Mesendoderm (in vitro differentiated cells): Measurements from ENCODE around the gene TSC2.
"Not testable (repeated sequence)": the region's sequence is repeated elsewhere in the genome, so short reads cannot be mapped to it uniquely, and the experiment has no call there.

Experiments used
- DNase-seq: peaks from one replicate; pipeline ENCODE4 v3.0.0; 2013
- H2AK5ac ChIP-seq: 2 replicates; pipeline ENCODE4 v1.6.1; 2013; ENCODE audit warnings: low read length, inconsistent platforms
- H2BK120ac ChIP-seq: 2 replicates; pipeline ENCODE4 v1.6.1; 2013; ENCODE audit warnings: low read depth, mild to moderate bottlenecking, low read length, moderate library complexity, mixed read lengths
- H2BK15ac ChIP-seq: replicated peaks from 2 replicates; pipeline ENCODE4 v1.6.1; 2013; ENCODE audit warnings: low read depth, mild to moderate bottlenecking, moderate library complexity
- H2BK5ac ChIP-seq: 2 replicates; pipeline ENCODE4 v1.6.1; 2013; ENCODE audit warnings: low read length, inconsistent platforms
- H3K18ac ChIP-seq: 2 replicates; pipeline ENCODE4 v1.6.1; 2013; ENCODE audit warnings: mild to moderate bottlenecking, low read length, mixed read lengths
- H3K23ac ChIP-seq: one replicate; pipeline ENCODE4 v1.6.1; 2013; ENCODE audit warnings: low read length
- H3K27ac ChIP-seq: 2 replicates; pipeline ENCODE4 v1.5.1; 2013; ENCODE audit warnings: low read depth, mild to moderate bottlenecking, inconsistent platforms, low read length, moderate library complexity
- H3K27me3 ChIP-seq: 2 replicates; pipeline ENCODE4 v1.6.1; 2013; ENCODE audit warnings: low read length, control low read depth, mild to moderate bottlenecking, inconsistent platforms; ENCODE audit not compliant: insufficient read depth, poor library complexity
- H3K36me3 ChIP-seq: 2 replicates; pipeline ENCODE4 v1.6.1; 2013; ENCODE audit warnings: low read length, inconsistent platforms; ENCODE audit not compliant: control insufficient read depth, insufficient read depth
- H3K4ac ChIP-seq: one replicate; pipeline ENCODE4 v1.6.1; 2013; ENCODE audit warnings: low read depth, mild to moderate bottlenecking, low read length, moderate library complexity
- H3K4me1 ChIP-seq: 2 replicates; pipeline ENCODE4 v1.6.1; 2013; ENCODE audit warnings: low read depth, low read length, inconsistent platforms; ENCODE audit not compliant: control insufficient read depth
- H3K4me2 ChIP-seq: 2 replicates; pipeline ENCODE4 v1.6.1; 2013; ENCODE audit warnings: low read length
- H3K4me3 ChIP-seq: 2 replicates; pipeline ENCODE4 v1.5.1; 2013; ENCODE audit warnings: mild to moderate bottlenecking, low read length
- H3K56ac ChIP-seq: one replicate; pipeline ENCODE4 v1.6.1; 2013; ENCODE audit warnings: low read length
- H3K79me1 ChIP-seq: 2 replicates; pipeline ENCODE4 v1.6.1; 2013; ENCODE audit warnings: low read length, inconsistent platforms
- H3K79me2 ChIP-seq: 2 replicates; pipeline ENCODE4 v1.6.1; 2013; ENCODE audit warnings: mild to moderate bottlenecking, low read length; ENCODE audit not compliant: control insufficient read depth, insufficient read depth
- H3K9ac ChIP-seq: 2 replicates; pipeline ENCODE4 v1.6.1; 2013; ENCODE audit warnings: low read length, inconsistent platforms
- H4K5ac ChIP-seq: one replicate; pipeline ENCODE4 v1.6.1; 2013; ENCODE audit warnings: low read length
- H4K8ac ChIP-seq: one replicate; pipeline ENCODE4 v1.6.1; 2013; ENCODE audit warnings: low read depth, mild to moderate bottlenecking, control low read depth, low read length, moderate library complexity
- WGBS: extraction: QIAGEN DNeasy Blood & Tissue Kit; methylation state at CpG from one replicate; pipeline ENCODE4 v1.1.7; 2013; ENCODE audit warnings: low lambda C conversion rate, missing lambda C conversion rate; ENCODE audit not compliant: insufficient coverage; ENCODE audit errors: extremely low coverage; 5-methylcytosine and 5-hydroxymethylcytosine counted together

Gene TSC2

DNA sequence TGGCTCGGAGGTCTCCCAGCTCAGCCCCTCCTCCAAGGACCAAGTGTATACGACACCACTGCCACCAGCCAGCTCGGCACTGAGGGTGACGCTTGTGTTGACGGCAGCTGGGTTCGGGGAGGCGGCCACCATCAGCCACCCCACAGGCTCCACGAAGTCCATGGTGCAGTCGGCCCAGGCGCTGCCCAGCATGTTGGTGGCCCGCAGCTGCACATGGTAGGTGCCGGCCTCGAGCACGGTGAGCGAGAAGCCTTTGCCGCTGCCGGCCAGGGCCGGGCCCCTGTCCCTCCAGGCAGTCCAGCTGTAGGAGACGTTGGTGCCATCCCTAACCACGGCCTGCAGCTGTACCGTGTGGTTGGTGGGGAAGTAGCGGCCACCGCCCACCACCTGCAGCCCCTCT lies 62.1 kb downstream of the TSC2 start:
- H3K4me3 ChIP-seq, H3K79me2 ChIP-seq, H3K23ac ChIP-seq, H3K56ac ChIP-seq, H2BK15ac ChIP-seq, H3K36me3 ChIP-seq, H2BK5ac ChIP-seq, DNase-seq, H2AK5ac ChIP-seq, H3K18ac ChIP-seq, H4K5ac ChIP-seq, H3K27ac ChIP-seq, H3K4me2 ChIP-seq, H3K4me1 ChIP-seq, H3K27me3 ChIP-seq, H2BK120ac ChIP-seq, H3K9ac ChIP-seq, H4K8ac ChIP-seq, H3K4ac ChIP-seq, H3K79me1 ChIP-seq: not testable (repeated sequence)
- WGBS = no CpG with 5 or more reads among the region's 23 CpGs

DNA sequence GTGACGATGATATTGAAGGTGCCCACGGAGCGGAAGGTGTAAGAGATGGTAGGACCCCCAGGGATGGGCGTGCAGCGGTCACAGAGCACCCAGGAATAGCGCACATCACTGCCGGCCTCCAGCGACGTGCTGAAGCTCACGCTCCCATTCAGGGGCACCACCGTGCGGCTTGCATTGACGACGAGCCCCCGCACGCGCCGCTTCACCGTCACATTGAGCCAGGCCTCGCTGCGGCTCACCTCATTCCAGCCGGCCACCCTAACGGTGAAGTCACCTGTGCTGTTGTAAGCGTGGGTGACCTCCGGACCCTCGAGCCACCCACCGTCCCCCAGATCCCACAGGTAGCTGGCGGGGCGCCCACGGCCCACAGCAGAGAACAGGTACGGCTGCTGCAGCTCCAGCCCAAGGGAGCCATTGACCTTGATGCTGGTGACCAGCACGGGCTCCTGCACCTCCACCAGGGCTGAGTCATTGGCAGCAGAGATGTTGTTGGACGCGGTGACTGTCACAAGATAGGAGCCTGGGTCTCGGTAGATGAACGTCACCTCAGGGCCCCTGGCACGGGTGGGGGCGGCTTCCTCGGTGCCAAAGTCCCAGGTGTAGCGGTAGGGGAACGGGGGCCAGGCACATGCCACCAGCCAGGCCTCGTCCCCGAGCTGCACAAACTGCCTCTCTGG lies 62.7 kb downstream of the TSC2 start:
- not testable (repeated sequence) for H2BK15ac ChIP-seq, H3K4me1 ChIP-seq, H2AK5ac ChIP-seq, H3K27ac ChIP-seq, H3K27me3 ChIP-seq, DNase-seq, H3K4me3 ChIP-seq, H3K4ac ChIP-seq, H3K18ac ChIP-seq, H3K79me2 ChIP-seq, H3K56ac ChIP-seq, H2BK5ac ChIP-seq, H4K5ac ChIP-seq, H2BK120ac ChIP-seq, H3K4me2 ChIP-seq, H3K9ac ChIP-seq, H4K8ac ChIP-seq, H3K36me3 ChIP-seq, H3K23ac ChIP-seq, H3K79me1 ChIP-seq
- WGBS = no CpG with 5 or more reads among the region's 43 CpGs

DNA sequence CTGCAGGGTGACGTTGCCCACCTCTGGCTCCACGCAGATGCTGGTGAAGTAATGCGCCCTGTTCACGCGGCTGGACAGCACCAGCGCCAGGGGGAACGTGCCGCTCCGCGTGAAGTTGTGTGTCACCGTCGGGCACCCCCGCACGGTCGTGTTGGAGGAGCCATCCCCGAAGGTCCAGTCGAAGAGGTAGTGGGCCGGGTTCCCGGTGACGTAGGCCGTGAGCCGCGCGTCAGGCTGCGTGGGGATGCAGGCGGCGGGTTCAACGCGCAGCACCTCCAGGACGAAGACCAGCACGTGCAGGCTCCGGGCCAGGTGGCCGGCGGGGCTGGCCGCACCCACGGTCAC lies 63.2 kb downstream of the TSC2 start:
- not testable (repeated sequence) for H3K9ac ChIP-seq, H4K8ac ChIP-seq, H2BK120ac ChIP-seq, H3K4ac ChIP-seq, H3K4me3 ChIP-seq, H2BK15ac ChIP-seq, H3K56ac ChIP-seq, H3K36me3 ChIP-seq, H3K79me2 ChIP-seq, H3K27ac ChIP-seq, H2AK5ac ChIP-seq, H3K23ac ChIP-seq, H2BK5ac ChIP-seq, H3K79me1 ChIP-seq, H3K4me1 ChIP-seq, H3K27me3 ChIP-seq, H3K18ac ChIP-seq, DNase-seq, H3K4me2 ChIP-seq, H4K5ac ChIP-seq
- WGBS = no CpG with 5 or more reads among the region's 36 CpGs

DNA sequence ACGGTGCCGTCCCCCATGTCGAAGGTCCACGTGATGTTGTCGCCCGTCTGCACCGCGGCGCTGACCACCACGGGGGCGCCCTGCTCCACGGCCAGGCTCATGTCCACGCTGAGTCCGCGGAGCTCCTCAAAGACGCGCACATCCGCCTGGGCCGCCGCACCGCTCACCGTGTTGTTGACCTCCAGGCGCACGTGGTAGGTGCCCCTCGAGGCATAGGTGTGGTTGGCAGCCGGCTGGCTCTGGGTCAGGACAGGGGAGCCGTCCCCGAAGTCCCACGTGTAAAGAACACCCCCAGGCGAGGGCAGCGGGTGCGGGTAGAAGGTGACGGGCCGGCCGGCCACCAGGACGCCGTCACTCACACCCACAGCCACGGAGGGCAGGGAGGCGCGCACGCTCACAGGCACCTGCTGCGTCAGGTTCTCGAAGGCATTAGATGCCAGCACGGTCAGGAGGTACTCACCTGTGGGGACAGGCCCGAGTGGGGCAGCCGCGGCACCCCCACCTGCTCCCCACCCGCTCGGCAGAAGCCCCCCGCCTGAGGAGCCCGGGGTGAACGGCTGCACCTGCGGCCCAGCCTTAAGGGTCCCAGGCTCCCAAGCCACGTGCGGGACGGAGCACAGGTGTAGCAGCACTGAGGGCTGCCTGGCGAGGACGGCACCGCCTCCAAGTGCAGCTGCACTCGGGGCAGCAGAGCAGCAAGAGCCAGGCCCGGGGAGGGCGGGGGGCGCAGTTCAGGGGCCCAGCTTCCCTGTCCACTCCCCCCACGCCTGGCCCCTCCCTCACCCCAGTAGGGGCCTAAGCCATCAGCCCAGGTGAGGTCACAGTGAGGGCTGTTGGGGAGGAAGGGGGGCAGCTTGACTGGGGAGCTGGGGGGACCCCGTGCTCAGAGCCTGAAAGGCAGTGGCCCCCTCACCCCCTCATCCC lies 63.9 kb downstream of the TSC2 start:
- H3K27ac ChIP-seq, H3K79me1 ChIP-seq, H3K36me3 ChIP-seq, H4K8ac ChIP-seq, H3K27me3 ChIP-seq, H3K79me2 ChIP-seq, DNase-seq, H4K5ac ChIP-seq, H3K4ac ChIP-seq, H2BK5ac ChIP-seq, H3K4me3 ChIP-seq, H3K18ac ChIP-seq, H3K9ac ChIP-seq, H2AK5ac ChIP-seq, H3K4me1 ChIP-seq, H2BK120ac ChIP-seq, H3K4me2 ChIP-seq, H3K56ac ChIP-seq, H3K23ac ChIP-seq, H2BK15ac ChIP-seq: not testable (repeated sequence)
- no CpG with 5 or more reads among the region's 65 CpGs for WGBS

DNA sequence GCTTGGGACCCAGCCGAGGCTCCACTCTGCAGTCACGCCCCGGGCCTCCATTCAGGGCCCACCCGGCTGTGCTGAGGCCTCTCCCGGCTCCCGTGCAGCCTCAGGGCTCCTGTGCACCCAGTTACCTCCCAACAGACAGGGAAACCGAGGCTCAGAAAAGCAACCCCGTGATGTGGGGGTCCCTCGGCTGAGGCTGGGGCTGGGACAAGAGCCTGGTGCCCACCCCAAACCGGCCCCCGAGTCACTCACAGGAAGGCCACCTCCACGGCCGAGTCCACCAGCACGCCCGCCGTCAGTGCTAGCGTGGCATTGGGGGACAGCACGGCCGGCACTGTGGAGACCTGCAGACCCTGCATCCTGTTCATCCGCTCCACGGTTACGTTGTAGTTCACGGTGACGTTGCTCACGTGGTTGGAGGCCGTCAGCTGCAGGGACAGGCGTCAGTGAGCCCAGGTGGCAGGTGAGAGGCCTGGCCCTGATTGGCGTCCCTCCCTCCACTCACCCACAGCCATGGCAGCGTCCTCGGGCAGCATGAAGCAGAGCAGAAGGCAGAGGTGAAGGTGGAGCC lies 64.8 kb downstream of the TSC2 start:
- H3K4me2 ChIP-seq, H3K27me3 ChIP-seq, H3K9ac ChIP-seq, H3K36me3 ChIP-seq, H2BK15ac ChIP-seq, H2BK120ac ChIP-seq, H3K4me3 ChIP-seq, H3K23ac ChIP-seq, H3K79me2 ChIP-seq, DNase-seq, H3K79me1 ChIP-seq, H3K4me1 ChIP-seq, H3K27ac ChIP-seq, H3K18ac ChIP-seq, H4K8ac ChIP-seq, H2AK5ac ChIP-seq, H3K4ac ChIP-seq, H3K56ac ChIP-seq, H4K5ac ChIP-seq, H2BK5ac ChIP-seq: not testable (repeated sequence)
- WGBS = no CpG with 5 or more reads among the region's 30 CpGs
